Type B pancreatic cell (in vitro differentiated cells): ENCODE data around the gene YES1. TPM values are rescaled to one million over a fixed set of nuclear protein-coding genes. Genes with fewer than 3 reads are reported as not detected.
"Not testable (repeated sequence)": the region's sequence is repeated elsewhere in the genome, so short reads cannot be mapped to it uniquely, and the experiment has no call there.

Experiments used
- DNase-seq: peaks from one replicate; pipeline ENCODE4 v3.0.0; 2021; ENCODE audit warnings: mixed read lengths; ENCODE audit not compliant: unreplicated experiment; ENCODE audit errors: extremely low spot score
- H3K27ac Mint-ChIP-seq: 2 replicates; pipeline ENCODE4 v1.8.0; 2021; ENCODE audit warnings: mild to moderate bottlenecking, mixed read lengths
- H3K27me3 Mint-ChIP-seq: 2 replicates; pipeline ENCODE4 v1.8.0; 2021; ENCODE audit warnings: mixed read lengths
- H3K36me3 Mint-ChIP-seq: 2 replicates; pipeline ENCODE4 v1.8.0; 2021; ENCODE audit warnings: mixed read lengths
- H3K4me1 Mint-ChIP-seq: one replicate; pipeline ENCODE4 v1.8.0; 2021; ENCODE audit warnings: mixed read lengths; ENCODE audit not compliant: unreplicated experiment
- H3K4me3 Mint-ChIP-seq: 2 replicates; pipeline ENCODE4 v1.8.0; 2021; ENCODE audit warnings: mild to moderate bottlenecking, mixed read lengths
- H3K9me3 Mint-ChIP-seq: 2 replicates; pipeline ENCODE4 v1.8.0; 2021; ENCODE audit warnings: mixed read lengths
- total RNA-seq: library from RNA; stranded (reverse); gene quantifications from 2 replicates; pipeline ENCODE4 v1.2.1, GENCODE V29; 2021; ENCODE audit warnings: low replicate concordance
- TF ChIP-seq, protein P1 (sequence below): fragments of 200-600 bp; sonication (generic); conservative IDR thresholded peaks from 2 replicates; pipeline ENCODE4 v1.5.0; 2021; ENCODE audit warnings: antibody characterized with exemption, mild to moderate bottlenecking

The YES1 gene
- total RNA-seq, 1 donor from 2014 or later: 48.5 TPM

DNA sequence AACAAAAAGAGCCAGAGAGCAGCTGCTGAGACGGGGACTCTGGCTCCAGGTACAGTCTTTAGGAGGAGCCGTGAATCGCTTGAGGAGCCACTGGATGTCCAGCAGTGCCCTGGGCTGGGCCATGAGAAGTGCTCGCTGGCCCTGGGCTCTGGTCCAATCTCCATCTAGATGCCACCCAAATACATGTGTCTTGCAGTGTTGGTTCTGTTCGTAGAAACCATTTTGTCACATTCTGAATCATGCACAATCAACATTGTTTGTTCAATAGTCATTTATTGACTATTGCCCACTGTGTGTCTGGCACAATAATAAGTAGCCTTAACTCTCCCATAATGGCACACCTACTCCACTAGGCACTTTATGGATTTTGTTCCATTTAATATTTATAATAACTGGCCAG, 128.5 kb downstream of the YES1 start:
- no peak for DNase-seq
- no peaks in the 10 kb centered on the region for H3K27me3 Mint-ChIP-seq

DNA sequence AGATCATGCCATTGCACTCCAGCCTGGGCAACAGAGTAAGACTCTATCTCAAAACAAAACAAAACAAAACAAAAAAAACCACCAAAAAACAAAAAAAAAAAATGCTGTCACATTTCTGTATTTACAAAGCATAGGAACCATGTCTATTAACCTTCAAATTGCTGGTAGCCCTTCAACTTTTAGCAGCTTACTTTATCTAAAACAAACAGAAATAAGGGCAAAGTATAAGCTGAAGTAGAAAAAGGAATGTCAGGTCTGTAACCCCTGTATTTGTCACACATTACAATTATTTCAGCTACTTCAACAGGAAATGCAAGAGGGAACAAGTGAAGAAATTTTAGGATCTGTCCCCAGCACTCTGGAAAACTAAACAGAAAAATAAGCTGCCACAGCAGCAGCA, 129.2 kb downstream of the YES1 start:
- Mint-ChIP-seq H3K27me3 (no peaks in the 10 kb centered on the region), H3K4me3 (no peak overlapping the region), H3K4me1 (peaks cover 15% of the 10 kb centered on the region), H3K36me3 (peaks cover 18% of the 10 kb centered on the region), H3K9me3 (no peaks in the 10 kb centered on the region), H3K27ac (no peak overlapping the region)
- TF ChIP-seq, protein P1, sequence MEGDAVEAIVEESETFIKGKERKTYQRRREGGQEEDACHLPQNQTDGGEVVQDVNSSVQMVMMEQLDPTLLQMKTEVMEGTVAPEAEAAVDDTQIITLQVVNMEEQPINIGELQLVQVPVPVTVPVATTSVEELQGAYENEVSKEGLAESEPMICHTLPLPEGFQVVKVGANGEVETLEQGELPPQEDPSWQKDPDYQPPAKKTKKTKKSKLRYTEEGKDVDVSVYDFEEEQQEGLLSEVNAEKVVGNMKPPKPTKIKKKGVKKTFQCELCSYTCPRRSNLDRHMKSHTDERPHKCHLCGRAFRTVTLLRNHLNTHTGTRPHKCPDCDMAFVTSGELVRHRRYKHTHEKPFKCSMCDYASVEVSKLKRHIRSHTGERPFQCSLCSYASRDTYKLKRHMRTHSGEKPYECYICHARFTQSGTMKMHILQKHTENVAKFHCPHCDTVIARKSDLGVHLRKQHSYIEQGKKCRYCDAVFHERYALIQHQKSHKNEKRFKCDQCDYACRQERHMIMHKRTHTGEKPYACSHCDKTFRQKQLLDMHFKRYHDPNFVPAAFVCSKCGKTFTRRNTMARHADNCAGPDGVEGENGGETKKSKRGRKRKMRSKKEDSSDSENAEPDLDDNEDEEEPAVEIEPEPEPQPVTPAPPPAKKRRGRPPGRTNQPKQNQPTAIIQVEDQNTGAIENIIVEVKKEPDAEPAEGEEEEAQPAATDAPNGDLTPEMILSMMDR: no peak
- DNase-seq: no peak

More for the DNA sequence above, 128.5 kb downstream of the YES1 start:
- H3K27ac Mint-ChIP-seq: no peak overlapping the region
- TF ChIP-seq, protein P1: no peak
- no peaks in the 10 kb centered on the region for H3K9me3 Mint-ChIP-seq
- peaks cover 15% of the 10 kb centered on the region for H3K36me3 Mint-ChIP-seq
- peaks cover 15% of the 10 kb centered on the region for H3K4me1 Mint-ChIP-seq
- no peak overlapping the region for H3K4me3 Mint-ChIP-seq

DNA sequence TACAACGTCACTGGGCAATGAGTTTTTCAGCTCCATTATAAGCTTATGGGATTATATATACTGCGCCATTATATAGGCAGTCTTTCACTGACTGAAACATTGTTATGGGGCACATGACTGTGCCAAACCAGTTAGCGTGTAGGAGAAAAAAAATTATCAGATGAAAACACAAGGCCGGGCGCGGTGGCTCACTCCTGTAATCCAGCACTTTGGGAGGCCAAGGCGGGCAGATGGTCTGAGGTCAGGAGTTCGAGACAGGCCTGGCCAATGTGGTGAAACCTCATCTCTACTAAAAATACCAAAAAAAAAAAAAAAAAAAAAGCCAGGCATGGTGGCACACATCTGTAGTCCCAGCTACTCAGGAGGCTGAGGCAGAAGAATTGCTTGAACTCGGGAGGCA, 129.6 kb downstream of the YES1 start:
- H3K36me3 Mint-ChIP-seq: peaks cover 19% of the 10 kb centered on the region
- not testable (repeated sequence) for H3K27me3 Mint-ChIP-seq, H3K4me3 Mint-ChIP-seq, H3K9me3 Mint-ChIP-seq, DNase-seq, H3K27ac Mint-ChIP-seq
- H3K4me1 Mint-ChIP-seq: peaks cover 15% of the 10 kb centered on the region

GRCh38 chr18:681985-682384, 130.1 kb downstream of the YES1 start:
- no peaks in the 10 kb centered on the region for H3K27me3 Mint-ChIP-seq
- DNase-seq: no peak
- no peak overlapping the region for H3K4me3 Mint-ChIP-seq
- no peaks in the 10 kb centered on the region for H3K9me3 Mint-ChIP-seq
- TF ChIP-seq, protein P1: no peak
- H3K36me3 Mint-ChIP-seq: peaks cover 19% of the 10 kb centered on the region
- peaks cover 14% of the 10 kb centered on the region for H3K4me1 Mint-ChIP-seq
- no peak overlapping the region for H3K27ac Mint-ChIP-seq

DNA sequence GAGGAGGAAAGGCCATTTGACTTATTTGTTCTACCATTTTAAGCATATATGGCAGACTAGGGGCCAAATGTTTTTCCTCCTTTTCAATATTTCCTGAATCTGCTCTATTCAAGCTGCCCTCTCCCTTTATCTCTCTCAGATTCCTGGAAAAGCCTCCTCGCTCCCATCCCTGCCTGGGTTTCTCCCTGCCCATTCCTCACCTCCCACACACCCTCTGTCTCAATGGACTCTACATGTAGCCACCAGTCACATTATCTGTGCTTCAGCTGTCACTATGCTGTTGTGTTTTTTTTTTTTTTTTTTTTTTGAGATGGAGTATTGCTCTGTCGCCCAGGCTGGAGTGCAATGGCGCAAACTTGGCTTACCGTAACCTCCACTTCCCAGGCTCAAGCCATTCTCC, 131.7 kb downstream of the YES1 start:
- H3K27me3 Mint-ChIP-seq: no peaks in the 10 kb centered on the region
- DNase-seq: no peak
- peaks cover 27% of the 10 kb centered on the region for H3K36me3 Mint-ChIP-seq
- TF ChIP-seq, protein P1: no peak
- H3K9me3 Mint-ChIP-seq: no peaks in the 10 kb centered on the region
- H3K4me3 Mint-ChIP-seq: no peak overlapping the region
- H3K27ac Mint-ChIP-seq: no peak overlapping the region
- no peaks in the 10 kb centered on the region for H3K4me1 Mint-ChIP-seq

DNA sequence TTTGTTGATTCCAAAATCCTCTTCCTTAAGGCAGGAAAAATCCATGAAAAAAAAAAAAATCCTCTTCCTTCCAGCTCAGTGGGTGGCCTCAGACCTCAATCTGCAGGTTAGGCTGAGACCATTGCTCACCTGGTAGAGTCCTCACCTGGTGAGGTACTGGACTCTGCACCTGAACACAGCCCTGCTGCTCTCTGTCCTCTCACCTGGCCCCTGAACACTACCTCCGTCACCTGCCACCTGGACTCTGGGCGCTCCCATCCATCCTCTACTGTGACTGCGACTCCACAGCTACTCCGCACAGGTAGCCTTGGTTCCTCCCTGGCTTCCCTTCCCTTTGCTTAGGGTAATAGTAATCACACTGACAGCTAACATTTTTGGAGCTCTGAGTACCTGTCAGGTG, 132.5 kb downstream of the YES1 start:
- no peaks in the 10 kb centered on the region for H3K27me3 Mint-ChIP-seq
- H3K36me3 Mint-ChIP-seq: peaks cover 30% of the 10 kb centered on the region
- no peak for DNase-seq
- no peak overlapping the region for H3K27ac Mint-ChIP-seq
- H3K4me3 Mint-ChIP-seq: no peak overlapping the region
- no peaks in the 10 kb centered on the region for H3K4me1 Mint-ChIP-seq
- H3K9me3 Mint-ChIP-seq: no peaks in the 10 kb centered on the region
- TF ChIP-seq, protein P1: no peak
